GM19043 (cell line): Measurements from ENCODE around the gene PLA2G2D.
"Not testable (repeated sequence)": the region's sequence is repeated elsewhere in the genome, so short reads cannot be mapped to it uniquely, and the experiment has no call there.

Experiments used
- ATAC-seq: cut with Tn5 transposase; IDR thresholded peaks from one replicate; pipeline ENCODE4 v1.9.1; 2021; ENCODE audit warnings: low read depth; ENCODE audit not compliant: unreplicated experiment

PLA2G2D gene

GRCh38 chr1:20143734-20144565 lies 24.6 kb upstream of the PLA2G2D start:
- ATAC-seq = no peak

DNA sequence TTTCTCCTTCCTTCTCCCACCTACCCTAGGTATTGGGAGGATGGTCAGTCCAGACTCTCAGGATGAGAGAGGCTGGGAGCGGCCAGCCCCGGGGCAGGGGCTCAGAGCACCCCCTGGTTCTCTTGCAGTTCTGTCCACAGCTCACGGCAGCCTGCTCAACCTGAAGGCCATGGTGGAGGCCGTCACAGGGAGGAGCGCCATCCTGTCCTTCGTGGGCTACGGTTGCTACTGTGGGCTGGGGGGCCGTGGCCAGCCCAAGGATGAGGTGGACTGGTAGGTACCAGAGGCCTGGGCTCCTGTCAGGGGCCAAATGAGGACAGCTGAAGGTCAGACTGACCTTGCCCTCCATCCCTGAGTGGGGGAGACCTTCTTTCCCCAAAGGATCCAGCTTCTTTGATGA lies 24.0 kb upstream of the PLA2G2D start:
- no peak for ATAC-seq

- no peak for ATAC-seq
These were observed 22.8 kb upstream of the PLA2G2D start for GRCh38 chr1:20142001-20142710.

GRCh38 chr1:20141466-20141865 lies 22.1 kb upstream of the PLA2G2D start:
- ATAC-seq = no peak

GRCh38 chr1:20141001-20141400 lies 21.7 kb upstream of the PLA2G2D start:
- ATAC-seq = no peak

DNA sequence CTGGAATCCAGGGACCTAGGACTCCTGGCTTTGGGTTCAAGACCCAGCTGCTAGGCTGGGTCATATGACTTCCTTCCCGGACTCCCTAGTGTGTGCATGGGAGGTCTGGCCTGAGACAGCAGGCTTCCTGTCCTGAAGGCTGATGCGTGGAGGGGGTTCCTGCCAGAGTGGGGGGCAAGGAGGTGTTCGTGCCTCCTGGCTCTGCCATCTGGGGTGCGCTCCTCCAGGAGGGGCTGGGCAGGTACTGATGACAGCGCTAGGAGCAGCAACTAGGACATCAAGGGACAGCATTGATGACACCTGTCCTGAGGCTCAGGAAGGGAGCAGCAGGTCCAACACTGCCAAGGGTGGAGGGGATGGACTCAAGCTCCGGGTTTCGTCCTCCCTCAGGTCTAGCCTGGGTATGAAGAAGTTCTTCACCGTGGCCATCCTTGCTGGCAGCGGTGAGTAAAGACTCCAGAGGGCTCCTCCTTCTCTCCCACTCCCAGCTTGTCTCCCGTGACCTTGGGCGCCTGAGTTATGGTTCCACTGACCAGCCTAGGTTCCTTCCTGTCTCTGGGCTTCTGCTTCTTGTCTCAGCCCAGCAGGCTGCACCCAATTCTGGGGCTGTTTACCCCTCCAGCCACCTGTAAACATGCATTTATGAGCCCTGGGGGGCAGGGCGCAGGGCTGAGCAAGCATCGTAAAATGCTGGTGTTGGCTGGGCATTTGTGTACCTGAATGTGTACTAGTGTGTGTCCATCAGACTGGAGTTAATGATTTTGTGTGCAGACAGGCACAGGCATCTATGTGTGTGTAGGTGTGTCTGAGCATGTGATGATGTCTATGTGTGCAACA lies 20.7 kb upstream of the PLA2G2D start:
- no peak for ATAC-seq

- ATAC-seq = no peak
These were observed 19.7 kb upstream of the PLA2G2D start, which contains the start of gene PLA2G2F for GRCh38 chr1:20138961-20139550. TSS of gene PLA2G2F (plus strand) at chr1:20139323. CDS start at chr1:20139428, 105 bp downstream.

DNA sequence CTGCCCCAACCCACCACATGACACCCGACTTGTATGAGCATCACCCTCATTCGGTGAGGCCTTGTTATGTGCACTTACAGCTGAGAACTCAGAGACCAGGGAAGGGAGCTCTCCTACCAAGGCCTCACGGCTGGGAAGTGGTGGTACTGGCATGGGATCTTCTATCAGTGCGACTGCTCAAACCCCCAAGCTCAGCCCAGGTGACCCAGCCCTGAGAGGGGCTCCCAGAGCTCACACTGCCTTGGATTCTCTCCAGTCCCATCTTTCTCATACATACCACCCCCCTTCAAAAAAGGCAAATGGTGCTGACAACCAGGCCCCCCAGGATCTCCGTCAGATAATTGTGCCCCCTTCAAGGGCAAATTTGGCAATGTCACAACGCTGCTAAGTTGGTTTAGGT lies 19.0 kb upstream of the PLA2G2D start:
- ATAC-seq = no peak

DNA sequence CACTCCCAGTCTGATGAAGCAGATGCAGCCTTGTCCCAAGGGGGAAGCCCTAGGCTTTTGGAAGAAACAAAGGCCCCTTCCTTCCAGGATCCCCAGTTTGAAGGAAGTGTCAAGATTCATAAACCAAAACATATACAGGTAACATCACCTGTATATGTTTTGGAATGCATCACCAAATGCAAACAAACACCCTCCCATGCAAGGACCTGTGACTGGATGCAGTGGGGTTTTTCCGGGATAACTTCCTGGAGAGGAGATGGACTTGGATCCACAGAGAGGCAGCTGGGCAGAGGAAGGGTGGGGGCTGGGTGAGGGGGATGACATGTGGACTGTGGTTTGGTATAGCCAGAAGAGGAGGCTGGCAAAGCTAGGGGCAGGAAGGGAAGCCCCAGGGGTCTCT lies 18.3 kb upstream of the PLA2G2D start:
- no peak for ATAC-seq

DNA sequence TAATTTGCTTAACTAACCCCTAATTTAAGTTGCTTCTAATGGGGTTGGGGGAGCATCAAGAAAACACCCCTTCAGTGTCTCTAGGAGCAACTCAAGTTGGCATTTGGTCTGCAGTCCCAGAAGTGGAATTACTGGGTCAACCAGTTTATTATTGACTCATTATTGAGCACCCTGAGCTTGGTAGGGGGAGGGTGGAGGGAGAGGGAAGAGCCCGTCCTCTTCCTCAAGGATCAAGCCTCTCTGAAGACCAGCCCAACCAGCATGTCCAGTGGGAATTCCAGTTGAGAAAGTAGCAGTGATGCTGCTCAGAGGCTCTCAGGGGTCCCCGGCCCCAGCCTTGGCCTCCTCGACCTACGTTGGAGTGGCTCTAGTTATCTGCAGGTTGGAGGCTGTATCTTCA lies 17.7 kb upstream of the PLA2G2D start:
- no peak for ATAC-seq

GRCh38 chr1:20136249-20136648 lies 16.9 kb upstream of the PLA2G2D start:
- ATAC-seq = no peak

- no peak for ATAC-seq
These were observed 15.7 kb upstream of the PLA2G2D start for GRCh38 chr1:20134995-20135394.

DNA sequence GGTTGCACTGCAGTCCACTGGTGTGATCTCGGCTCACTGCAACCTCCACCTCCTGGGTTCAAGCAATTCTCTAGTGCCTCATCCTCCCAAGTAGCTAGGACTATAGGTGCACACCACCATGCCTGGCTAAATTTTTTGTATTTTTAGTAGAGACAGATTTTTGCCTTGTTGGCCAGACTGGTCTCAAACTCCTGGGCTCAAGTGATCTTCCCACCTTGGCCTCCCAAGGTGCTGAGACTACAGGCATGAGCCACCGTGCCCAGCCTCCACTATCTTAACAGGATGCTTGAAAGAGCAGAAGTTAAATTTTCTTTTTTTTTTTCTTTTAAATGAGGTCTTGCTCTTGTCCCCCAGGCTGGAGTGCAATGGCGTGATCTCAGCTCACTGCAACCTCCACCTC lies 11.2 kb upstream of the PLA2G2D start:
- ATAC-seq = not testable (repeated sequence)

- ATAC-seq = no peak
These were observed 7.6 kb upstream of the PLA2G2D start for GRCh38 chr1:20126806-20127440.

DNA sequence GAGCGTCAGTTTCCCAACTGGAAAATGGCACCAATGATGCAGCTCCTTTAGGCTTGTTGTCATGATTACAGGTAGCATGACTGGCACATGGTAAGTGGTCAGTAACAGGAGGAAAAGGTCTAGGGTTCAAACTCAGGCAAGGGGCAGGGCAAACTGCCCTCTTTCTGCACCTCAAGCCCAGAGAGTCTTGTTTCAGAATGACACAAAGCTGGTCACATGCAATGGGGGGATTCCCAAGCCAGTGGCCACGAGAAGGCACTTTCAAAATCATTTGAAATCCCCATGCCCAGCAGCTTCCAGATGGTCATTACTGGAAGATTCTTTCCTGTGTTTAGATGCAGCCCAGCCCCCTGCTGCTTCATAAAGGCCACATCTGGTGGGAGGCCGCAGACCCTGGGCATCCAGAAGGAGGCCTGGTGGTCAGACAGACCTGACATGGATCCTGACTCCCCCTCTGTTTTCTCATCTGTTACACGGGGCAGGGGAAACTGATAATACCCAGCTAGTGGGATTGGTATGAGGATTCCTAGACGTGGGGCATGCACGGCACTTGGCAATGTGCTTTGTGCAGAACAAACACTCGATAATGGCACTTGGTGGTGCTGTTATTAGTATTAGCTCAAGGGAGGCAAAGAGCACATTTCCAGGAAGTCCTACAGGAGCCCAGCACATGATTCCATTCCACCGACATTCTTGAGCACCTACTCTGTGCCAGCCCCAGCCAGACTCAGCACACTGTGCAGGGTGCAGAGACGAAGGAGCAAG lies 6.9 kb upstream of the PLA2G2D start:
- no peak for ATAC-seq

DNA sequence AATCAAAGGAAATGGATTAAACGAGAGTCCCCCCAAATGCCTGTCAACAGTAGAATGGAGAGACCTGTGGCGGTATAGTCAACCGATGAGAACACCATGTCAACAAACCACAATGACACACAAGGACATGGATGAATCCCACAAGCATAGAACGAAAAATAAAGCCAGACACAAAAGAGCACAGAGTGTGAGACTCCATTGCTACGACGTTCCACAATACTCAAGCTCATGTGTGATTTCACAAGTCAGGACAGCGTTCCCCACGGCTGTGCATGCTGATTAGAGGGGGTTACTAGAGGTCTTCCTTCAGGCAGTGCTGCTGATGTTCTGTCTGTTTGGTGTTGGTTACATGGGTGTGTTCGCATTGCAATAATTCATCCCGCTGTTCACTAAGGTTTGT lies 5.8 kb upstream of the PLA2G2D start:
- ATAC-seq = no peak

GRCh38 chr1:20124456-20125057 lies 5.2 kb upstream of the PLA2G2D start:
- no peak for ATAC-seq

DNA sequence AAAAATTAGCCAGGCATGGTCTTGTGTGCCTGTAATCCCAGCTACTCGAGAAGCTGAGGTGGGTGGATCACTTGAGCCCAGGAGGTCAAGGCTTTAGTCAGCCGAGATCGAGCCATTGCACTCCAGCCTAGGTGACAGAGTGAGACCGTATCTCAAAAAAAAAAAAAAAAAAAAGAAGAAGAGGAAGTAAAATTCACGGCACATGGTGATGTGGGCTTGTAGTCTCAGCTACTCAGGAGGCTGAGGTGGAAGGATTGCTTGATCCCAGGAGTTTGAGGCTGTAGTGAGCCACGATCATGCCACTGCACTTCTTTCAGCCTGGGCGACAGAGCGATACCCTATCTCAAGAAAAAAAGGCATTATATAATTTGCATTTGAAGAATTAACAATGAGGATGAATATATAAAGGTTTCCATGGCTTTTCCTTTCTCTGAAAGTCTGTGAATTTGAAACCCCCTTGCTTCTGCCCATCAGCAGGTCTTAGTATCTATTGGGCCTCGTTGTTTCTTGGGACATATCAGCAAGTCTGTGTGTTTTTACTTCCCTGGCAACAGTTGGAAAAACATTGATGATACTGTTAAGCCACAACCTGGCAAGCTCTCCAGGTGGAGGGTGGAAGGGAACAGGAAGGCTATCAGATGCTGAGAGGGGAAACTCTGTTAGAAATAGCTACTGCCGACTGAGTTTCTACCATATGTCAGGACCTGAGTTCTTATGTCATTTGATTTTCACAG lies 4.6 kb upstream of the PLA2G2D start:
- ATAC-seq = no peak
